Body of pancreas (tissue), 4 donors: Measurements from ENCODE around the gene EBI3.

Experiments
- POLR2A ChIP-seq, 3 donors: fragments of 450-650 bp; IDR thresholded peaks; one replicate each; pipeline ENCODE4 v1.6.1; 2016; ENCODE audit warnings: antibody characterized with exemption in 3 of 3, mild to moderate bottlenecking in 2 of 3
- TF ChIP-seq, protein P1 (sequence below), 7 experiments: fragments of 450-650 bp in 4 of 7; fragments of 200-600 bp in 3 of 7; sonication (generic) in 3 of 7; IDR thresholded peaks; one replicate each; pipeline ENCODE4 v1.5.1; 2016 to 2019; ENCODE audit warnings: antibody characterized with exemption in 7 of 7

DNA sequence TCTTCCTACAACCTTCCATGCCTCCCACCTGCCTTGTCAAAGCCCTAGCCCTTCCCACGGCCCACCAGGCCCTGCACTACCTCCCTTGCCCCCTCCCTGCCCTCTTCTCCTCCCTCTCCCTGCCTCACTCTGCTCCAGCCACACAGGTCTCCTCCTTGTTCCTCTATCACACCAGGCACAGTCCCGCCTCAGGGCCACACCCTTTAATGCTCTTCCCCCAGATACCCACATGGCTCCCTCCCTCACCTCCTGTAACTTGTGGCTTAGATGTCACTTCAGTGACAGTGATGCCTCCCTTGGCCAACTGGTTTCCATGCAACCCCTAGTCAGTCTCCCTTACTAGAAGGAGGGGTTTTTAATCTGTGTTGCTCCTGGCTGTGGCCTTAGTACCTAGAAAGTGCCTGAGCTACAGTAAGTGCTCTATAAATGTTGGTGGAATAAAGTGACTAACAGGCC, 48.2 kb upstream of the EBI3 start:
- no peak for TF ChIP-seq POLR2A (IDR thresholded peaks at IDR 0.05)
- TF ChIP-seq, protein P1, sequence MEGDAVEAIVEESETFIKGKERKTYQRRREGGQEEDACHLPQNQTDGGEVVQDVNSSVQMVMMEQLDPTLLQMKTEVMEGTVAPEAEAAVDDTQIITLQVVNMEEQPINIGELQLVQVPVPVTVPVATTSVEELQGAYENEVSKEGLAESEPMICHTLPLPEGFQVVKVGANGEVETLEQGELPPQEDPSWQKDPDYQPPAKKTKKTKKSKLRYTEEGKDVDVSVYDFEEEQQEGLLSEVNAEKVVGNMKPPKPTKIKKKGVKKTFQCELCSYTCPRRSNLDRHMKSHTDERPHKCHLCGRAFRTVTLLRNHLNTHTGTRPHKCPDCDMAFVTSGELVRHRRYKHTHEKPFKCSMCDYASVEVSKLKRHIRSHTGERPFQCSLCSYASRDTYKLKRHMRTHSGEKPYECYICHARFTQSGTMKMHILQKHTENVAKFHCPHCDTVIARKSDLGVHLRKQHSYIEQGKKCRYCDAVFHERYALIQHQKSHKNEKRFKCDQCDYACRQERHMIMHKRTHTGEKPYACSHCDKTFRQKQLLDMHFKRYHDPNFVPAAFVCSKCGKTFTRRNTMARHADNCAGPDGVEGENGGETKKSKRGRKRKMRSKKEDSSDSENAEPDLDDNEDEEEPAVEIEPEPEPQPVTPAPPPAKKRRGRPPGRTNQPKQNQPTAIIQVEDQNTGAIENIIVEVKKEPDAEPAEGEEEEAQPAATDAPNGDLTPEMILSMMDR (IDR thresholded peaks at IDR 0.05) = no peak
